H9 (cell line): Measurements from ENCODE around the gene DAPK1. TPM values are rescaled to one million over a fixed set of nuclear protein-coding genes. Genes with fewer than 3 reads are reported as not detected.

Experiments
- DNase-seq: peaks from one replicate; pipeline ENCODE4 v3.0.0-alpha.2; 2017
- H2AFZ ChIP-seq: one replicate; pipeline ENCODE4 v1.6.1; 2013; ENCODE audit warnings: mild to moderate bottlenecking, low read length, control low read depth, moderate library complexity
- H2AK5ac ChIP-seq: 2 replicates; pipeline ENCODE4 v1.6.1; 2013; ENCODE audit warnings: low read length, control low read depth, mixed read lengths; ENCODE audit not compliant: insufficient read length
- H2BK120ac ChIP-seq: one replicate; pipeline ENCODE4 v1.6.1; 2013; ENCODE audit warnings: low read depth, mild to moderate bottlenecking, low read length, control low read depth, inconsistent platforms; ENCODE audit not compliant: poor library complexity, severe bottlenecking
- H2BK12ac ChIP-seq: 2 replicates; pipeline ENCODE4 v1.6.1; 2013; ENCODE audit warnings: low read length, control low read depth, mixed read lengths, low read depth; ENCODE audit not compliant: insufficient read length
- H2BK15ac ChIP-seq: 2 replicates; pipeline ENCODE4 v1.6.1; 2013; ENCODE audit warnings: low read depth, low read length, control low read depth
- H2BK20ac ChIP-seq: one replicate; pipeline ENCODE4 v1.6.1; 2013; ENCODE audit warnings: low read depth, mild to moderate bottlenecking, low read length, control low read depth, inconsistent platforms; ENCODE audit not compliant: poor library complexity, severe bottlenecking
- H2BK5ac ChIP-seq: 2 replicates; pipeline ENCODE4 v1.6.1; 2013; ENCODE audit warnings: low read length, control low read depth, mixed read lengths; ENCODE audit not compliant: insufficient read length
- H3K14ac ChIP-seq: 2 replicates; pipeline ENCODE4 v1.6.1; 2013; ENCODE audit warnings: low read length, control low read depth; ENCODE audit not compliant: insufficient read depth
- H3K18ac ChIP-seq: 2 replicates; pipeline ENCODE4 v1.6.1; 2013; ENCODE audit warnings: low read depth, mild to moderate bottlenecking, mixed read lengths, low read length, control low read depth; ENCODE audit not compliant: insufficient read length
- H3K23ac ChIP-seq: 2 replicates; pipeline ENCODE4 v1.6.1; 2013; ENCODE audit warnings: low read length, control low read depth, mixed read lengths, low read depth; ENCODE audit not compliant: insufficient read length
- H3K23me2 ChIP-seq: 2 replicates; pipeline ENCODE4 v1.6.1; 2013; ENCODE audit warnings: low read depth, mild to moderate bottlenecking, mixed read lengths, low read length, control low read depth; ENCODE audit not compliant: insufficient read length, poor library complexity, severe bottlenecking
- H3K27ac ChIP-seq: 2 replicates; pipeline ENCODE4 v1.5.1; 2013; ENCODE audit warnings: low read length, control low read depth, mixed read lengths, low read depth; ENCODE audit not compliant: insufficient read length
- H3K27me3 ChIP-seq: 2 replicates; pipeline ENCODE4 v1.6.1; 2013; ENCODE audit warnings: low read length, control low read depth, inconsistent platforms; ENCODE audit not compliant: insufficient read depth
- H3K4ac ChIP-seq: 2 replicates; pipeline ENCODE4 v1.6.1; 2013; ENCODE audit warnings: low read depth, mild to moderate bottlenecking, control low read depth, inconsistent platforms, low read length, moderate library complexity
- H3K4me1 ChIP-seq: 2 replicates; pipeline ENCODE4 v1.6.1; 2013; ENCODE audit warnings: low read length, control low read depth, inconsistent platforms; ENCODE audit not compliant: insufficient read depth
- H3K4me2 ChIP-seq: 2 replicates; pipeline ENCODE4 v1.6.1; 2013; ENCODE audit warnings: low read length, control low read depth, mixed read lengths; ENCODE audit not compliant: insufficient read length, insufficient read depth
- H3K56ac ChIP-seq: 2 replicates; pipeline ENCODE4 v1.6.1; 2013; ENCODE audit warnings: low read depth, mild to moderate bottlenecking, mixed read lengths, low read length, control low read depth; ENCODE audit not compliant: insufficient read length
- H3K79me1 ChIP-seq: 2 replicates; pipeline ENCODE4 v1.6.1; 2013; ENCODE audit warnings: low read depth, mild to moderate bottlenecking, moderate library complexity, low read length, control low read depth, inconsistent platforms; ENCODE audit not compliant: insufficient read depth, poor library complexity, severe bottlenecking
- H3K79me2 ChIP-seq: 2 replicates; pipeline ENCODE4 v1.6.1; 2013; ENCODE audit warnings: low read length, control low read depth, inconsistent platforms; ENCODE audit not compliant: insufficient read depth
- H3K9ac ChIP-seq: 2 replicates; pipeline ENCODE4 v1.6.1; 2013; ENCODE audit warnings: low read length, control low read depth, mixed read lengths; ENCODE audit not compliant: insufficient read length; ENCODE audit errors: extremely low read depth
- H3K9me3 ChIP-seq: one replicate; pipeline ENCODE4 v1.6.1; 2013; ENCODE audit warnings: low read depth, low read length, inconsistent platforms; ENCODE audit not compliant: control insufficient read depth
- H3T11ph ChIP-seq: one replicate; pipeline ENCODE4 v1.6.1; 2013; ENCODE audit warnings: mild to moderate bottlenecking, low read length, control low read depth, inconsistent platforms
- H4K20me1 ChIP-seq: one replicate; pipeline ENCODE4 v1.6.1; 2013; ENCODE audit not compliant: control insufficient read depth, insufficient read length, insufficient read depth
- H4K5ac ChIP-seq: 2 replicates; pipeline ENCODE4 v1.6.1; 2013; ENCODE audit warnings: low read depth, mild to moderate bottlenecking, mixed read lengths, low read length, control low read depth; ENCODE audit not compliant: insufficient read length
- H4K8ac ChIP-seq: replicated peaks from 2 replicates; pipeline ENCODE4 v1.6.1; 2013; ENCODE audit warnings: low read length, control low read depth, mixed read lengths, low read depth; ENCODE audit not compliant: insufficient read length
- H4K91ac ChIP-seq: 2 replicates; pipeline ENCODE4 v1.6.1; 2013; ENCODE audit warnings: low read depth, mild to moderate bottlenecking, moderate library complexity, mixed read lengths, low read length, control low read depth; ENCODE audit not compliant: insufficient read length
- H3K27ac Mint-ChIP-seq, 3 experiments: 2 replicates in 2 of 3; 3 replicates in 1 of 3; pipeline ENCODE4 v1.8.0; 2020 to 2021; ENCODE audit warnings: mixed read lengths in 3 of 3, mild to moderate bottlenecking in 1 of 3, moderate library complexity in 1 of 3
- H3K27me3 Mint-ChIP-seq: 2 replicates; pipeline ENCODE4 v1.8.0; 2021; ENCODE audit warnings: low read depth, mild to moderate bottlenecking, moderate library complexity, mixed read lengths
- H3K36me3 Mint-ChIP-seq, 3 experiments: 2 replicates in 2 of 3; 3 replicates in 1 of 3; pipeline ENCODE4 v1.8.0; 2020 to 2021; ENCODE audit warnings: low read depth in 3 of 3, mixed read lengths in 3 of 3; ENCODE audit not compliant: insufficient read depth in 1 of 3
- H3K4me1 Mint-ChIP-seq, 2 experiments: 2 replicates each; pipeline ENCODE4 v1.8.0; 2020; ENCODE audit warnings: mixed read lengths in 2 of 2
- H3K4me3 Mint-ChIP-seq, 2 experiments: 2 replicates in 1 of 2; 3 replicates in 1 of 2; pipeline ENCODE4 v1.8.0; 2020 to 2021; ENCODE audit warnings: mild to moderate bottlenecking in 2 of 2, mixed read lengths in 2 of 2, moderate library complexity in 1 of 2
- H3K9me3 Mint-ChIP-seq, 2 experiments: 2 replicates in 1 of 2; 3 replicates in 1 of 2; pipeline ENCODE4 v1.8.0; 2020; ENCODE audit warnings: mild to moderate bottlenecking in 2 of 2, mixed read lengths in 2 of 2, moderate library complexity in 1 of 2
- CTCF ChIP-seq: fragments of 200-600 bp; sonication (generic); conservative IDR thresholded peaks from 3 replicates; pipeline ENCODE4 v1.8.0; 2021; ENCODE audit warnings: antibody characterized with exemption, mild to moderate bottlenecking
- WGBS: extraction: QIAGEN DNeasy Blood & Tissue Kit; methylation state at CpG from one replicate; pipeline ENCODE4 v1.1.7; 2013; ENCODE audit warnings: missing lambda C conversion rate, low lambda C conversion rate, mixed read lengths; ENCODE audit not compliant: insufficient read length; ENCODE audit errors: extremely low coverage; 5-methylcytosine and 5-hydroxymethylcytosine counted together
- total RNA-seq: library from RNA; stranded (reverse); gene quantifications from 2 replicates; pipeline ENCODE4 v1.2.1, GENCODE V29; 2021

DAPK1 gene
- total RNA-seq, 1 experiment from 2014 or later: 79.4 TPM

DNA sequence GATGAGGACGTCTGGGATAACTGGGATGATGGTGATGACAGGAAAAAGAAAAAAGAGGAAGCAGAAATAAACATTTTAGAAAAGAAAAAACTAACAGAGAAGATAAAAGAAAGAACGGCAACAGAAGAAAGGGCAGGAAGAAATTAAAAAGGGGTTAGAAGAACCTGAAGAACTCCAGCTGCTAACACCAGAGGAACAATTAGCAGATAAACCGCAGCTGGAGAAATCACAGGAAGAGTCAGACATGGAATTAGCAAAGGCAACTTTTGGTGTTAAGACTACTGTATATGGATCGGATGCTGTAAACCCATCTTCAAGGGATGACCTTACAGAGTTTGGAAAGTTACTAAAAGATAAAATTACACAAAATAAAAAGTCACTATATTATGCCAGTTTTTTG, 243.7 kb downstream of the DAPK1 start:
- no CpG with 5 or more reads among the region's 4 CpGs for WGBS

More for the DNA sequence above, 243.7 kb downstream of the DAPK1 start:
- H3K79me1 ChIP-seq: no peaks in the 10 kb centered on the region
- H3T11ph ChIP-seq: no peak overlapping the region
- no peaks in the 10 kb centered on the region for H3K4me1 ChIP-seq
- H3K4me2 ChIP-seq: no peak overlapping the region
- H3K9me3 Mint-ChIP-seq: peaks cover 24 to 31% of the 10 kb centered on the region in 2 experiments
- no peak overlapping the region for H2BK20ac ChIP-seq
- H3K79me2 ChIP-seq: no peaks in the 10 kb centered on the region
- H3K27ac ChIP-seq: no peak overlapping the region
- no peaks in the 10 kb centered on the region for H3K27me3 ChIP-seq
- H2AK5ac ChIP-seq: no peak overlapping the region
- H3K23ac ChIP-seq: no peak overlapping the region
- TF ChIP-seq CTCF: no peak
- no peak overlapping the region for H4K91ac ChIP-seq
- H2BK12ac ChIP-seq: no peak overlapping the region
- H3K14ac ChIP-seq: no peak overlapping the region
- no peak overlapping the region for H3K4me3 Mint-ChIP-seq
- no peak overlapping the region for H3K18ac ChIP-seq
- H4K5ac ChIP-seq: no peak overlapping the region
- H3K56ac ChIP-seq: no peak overlapping the region
- H2BK15ac ChIP-seq: no peak overlapping the region
- H3K4ac ChIP-seq: no peak overlapping the region
- H3K36me3 Mint-ChIP-seq: peaks cover 2 to 14% (median 8%) of the 10 kb centered on the region in 3 experiments; a peak in 3 of 7 replicates
- H2BK120ac ChIP-seq: no peak overlapping the region
- H4K8ac ChIP-seq: no peak overlapping the region
- no peak overlapping the region for H2BK5ac ChIP-seq
- H2AFZ ChIP-seq: no peak overlapping the region
- DNase-seq: no peak
- no peak overlapping the region for H3K9ac ChIP-seq
- H3K23me2 ChIP-seq: no peaks in the 10 kb centered on the region
- no peaks in the 10 kb centered on the region for H3K4me1 Mint-ChIP-seq
- H4K20me1 ChIP-seq: no peaks in the 10 kb centered on the region
- H3K27ac Mint-ChIP-seq: no peak overlapping the region
- peaks cover 4% of the 10 kb centered on the region; the same call in 1 of the 2 replicates for H3K27me3 Mint-ChIP-seq
- H3K9me3 ChIP-seq: no peaks in the 10 kb centered on the region
